Stimulated activated CD8-positive, alpha-beta memory T cell treated with anti-CD3 and anti-CD28 coated beads, Interleukin-15, amount 100 ng/mL, for 1 hour (primary cell): ENCODE measurements around the gene GSTA5.
"Not testable (repeated sequence)": the region's sequence is repeated elsewhere in the genome, so short reads cannot be mapped to it uniquely, and the experiment has no call there.

Source experiments
- DNase-seq: peaks from one replicate; pipeline ENCODE4 v3.0.0-alpha.2; 2020; ENCODE audit warnings: low read depth

Gene GSTA5

DNA sequence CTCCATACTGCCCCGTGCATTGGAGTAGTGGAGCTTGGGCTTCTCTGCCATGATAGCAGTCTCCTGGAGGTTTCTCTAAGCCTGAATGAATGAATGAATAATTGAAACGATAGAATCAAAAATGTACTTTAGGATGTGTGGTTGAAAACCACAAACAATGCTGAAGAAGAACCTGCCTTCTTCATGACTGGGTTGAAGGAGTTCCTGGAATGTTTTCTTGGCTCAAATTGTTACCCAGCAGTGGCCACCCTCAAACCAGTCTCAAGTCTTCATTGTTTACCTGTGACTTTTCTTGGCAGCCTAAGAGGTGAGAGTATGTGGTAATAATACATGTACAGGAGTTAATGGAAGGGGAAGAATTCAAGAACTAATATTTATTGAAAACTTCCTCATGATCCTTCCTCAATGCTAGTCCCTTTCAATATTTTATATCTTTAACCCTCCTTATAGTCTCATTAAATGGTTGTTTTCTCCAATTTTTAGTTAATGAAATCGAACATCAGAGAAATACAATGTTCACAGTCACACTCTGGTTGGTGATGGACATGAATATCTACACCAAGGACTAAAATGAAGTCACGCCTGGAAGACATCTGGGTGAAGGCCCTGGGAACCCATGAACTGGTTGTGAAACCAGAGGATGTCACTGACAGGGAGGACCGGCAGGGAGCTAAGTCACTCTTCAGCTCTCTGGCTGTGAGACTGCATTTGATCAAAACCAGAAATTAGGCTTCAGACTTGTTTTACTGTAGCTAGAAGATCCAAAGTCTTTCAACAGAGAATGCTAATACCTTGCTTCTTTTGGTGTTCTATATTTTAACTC lies at the start of gene GSTA5:
GSTA5 (minus strand) TSS at position 51 of the 823 bp plus-strand sequence.
- no peak for DNase-seq

- no peak for DNase-seq
Measured at GRCh38 chr6:52890018-52890417, 49.4 kb upstream of the GSTA5 start.

DNA sequence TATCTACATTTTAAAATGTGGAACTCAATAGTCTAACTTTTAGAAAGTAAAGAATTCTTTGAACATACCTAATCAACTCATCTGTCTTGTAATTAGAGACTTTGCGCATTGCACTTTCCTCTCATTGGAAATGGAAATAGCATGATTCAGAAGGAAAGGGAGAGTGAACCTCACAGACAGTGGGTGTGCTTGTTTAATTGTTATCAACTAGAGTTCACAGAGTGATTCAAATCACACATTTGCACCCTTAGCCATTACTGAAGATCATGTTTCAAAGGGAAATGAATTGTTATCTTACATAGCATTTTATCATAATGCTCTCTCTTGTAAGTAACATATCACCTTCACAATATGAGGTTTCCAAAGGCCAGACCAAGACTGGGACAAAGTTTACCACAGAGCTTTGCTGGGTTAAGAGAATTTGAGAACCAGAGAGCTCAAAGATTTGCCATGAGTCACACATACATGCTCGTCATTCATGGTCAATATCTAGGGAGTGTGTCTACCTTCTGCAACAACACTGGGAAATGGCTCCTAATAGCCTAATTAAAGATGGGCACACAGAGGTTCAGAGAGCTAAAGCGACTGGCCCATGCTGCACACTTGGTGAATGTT lies 47.4 kb upstream of the GSTA5 start:
- DNase-seq = no peak

DNA sequence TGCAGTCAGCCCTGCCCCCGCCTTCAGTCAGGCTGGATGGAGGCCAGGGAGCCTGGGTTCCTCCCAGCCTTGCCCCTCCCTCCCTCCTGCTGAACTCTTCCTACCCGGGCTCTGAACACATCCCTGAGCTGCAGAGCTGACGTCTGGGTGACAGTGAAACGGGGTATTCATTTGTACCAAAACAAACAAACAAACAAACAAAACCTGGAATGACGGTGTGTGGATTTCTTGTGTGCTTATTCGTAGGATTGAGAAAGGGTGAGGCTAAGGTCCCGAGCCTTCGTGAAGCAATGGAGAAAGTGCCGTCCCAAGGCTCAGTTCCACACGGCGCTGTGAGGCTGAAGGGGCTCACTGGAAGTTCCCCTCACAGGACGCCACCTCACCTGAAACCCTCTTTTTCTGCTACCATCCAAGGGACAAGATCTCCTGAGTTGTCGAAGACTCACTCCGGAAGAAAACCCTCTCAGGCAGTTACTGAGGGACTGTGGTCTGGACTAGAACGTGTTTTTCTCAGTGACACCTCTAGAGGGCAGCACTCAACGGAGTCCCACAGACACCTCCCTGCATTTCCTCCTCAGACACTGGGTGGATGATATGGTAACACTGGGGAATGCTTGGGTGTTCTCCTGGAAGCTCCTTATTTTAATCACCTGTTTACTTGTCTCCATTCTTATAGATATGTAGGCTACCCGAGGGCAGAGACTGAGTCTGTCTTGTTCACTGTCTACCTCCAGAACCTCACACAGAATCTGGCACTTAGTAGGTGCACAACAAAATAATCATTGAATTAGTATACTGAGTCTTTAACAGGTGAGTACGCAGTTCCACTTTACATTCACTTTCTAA lies 41.6 kb upstream of the GSTA5 start:
- DNase-seq = peak; percentile 48

GRCh38 chr6:52881662-52881995 lies 41.0 kb upstream of the GSTA5 start:
- no peak for DNase-seq

- no peak for DNase-seq
Measured at GRCh38 chr6:52877786-52878185, 37.2 kb upstream of the GSTA5 start.

- no peak for DNase-seq
Measured at GRCh38 chr6:52877168-52877567, 36.6 kb upstream of the GSTA5 start.

DNA sequence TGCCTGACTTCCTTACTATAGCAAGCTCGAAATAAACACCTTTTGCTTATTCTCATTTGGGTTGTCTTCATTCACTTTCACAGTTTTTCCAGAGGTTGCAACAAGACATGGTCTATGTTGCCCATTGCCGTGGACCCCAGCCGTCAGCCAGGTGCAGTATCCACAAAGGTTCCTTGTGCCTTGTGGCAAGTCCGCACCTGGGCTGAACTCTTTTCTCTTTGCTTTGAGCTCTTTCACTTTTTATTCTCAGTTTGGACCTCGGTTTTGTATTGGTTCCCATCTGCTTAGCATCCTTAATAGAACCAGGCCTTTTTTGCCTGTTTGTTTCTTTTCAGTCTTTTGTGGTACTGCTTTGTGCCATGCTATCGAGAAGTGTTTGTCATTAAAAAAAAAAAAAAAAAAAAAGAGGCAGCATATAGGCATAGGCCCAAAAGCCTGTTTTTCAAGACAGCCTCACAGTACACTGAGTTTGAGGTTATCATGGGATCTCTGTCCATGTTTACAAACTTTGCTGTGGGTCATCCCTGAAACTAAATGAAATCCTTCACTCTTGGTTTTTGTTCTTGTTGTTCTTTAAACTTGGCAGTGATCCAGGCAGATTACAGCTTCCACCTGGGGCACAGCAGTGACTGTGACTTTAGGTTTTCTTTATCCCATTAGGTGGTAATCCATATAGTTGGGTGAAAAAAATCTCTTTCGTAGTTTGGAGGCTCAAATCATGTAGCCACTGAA lies 35.6 kb upstream of the GSTA5 start:
- DNase-seq = no peak

DNA sequence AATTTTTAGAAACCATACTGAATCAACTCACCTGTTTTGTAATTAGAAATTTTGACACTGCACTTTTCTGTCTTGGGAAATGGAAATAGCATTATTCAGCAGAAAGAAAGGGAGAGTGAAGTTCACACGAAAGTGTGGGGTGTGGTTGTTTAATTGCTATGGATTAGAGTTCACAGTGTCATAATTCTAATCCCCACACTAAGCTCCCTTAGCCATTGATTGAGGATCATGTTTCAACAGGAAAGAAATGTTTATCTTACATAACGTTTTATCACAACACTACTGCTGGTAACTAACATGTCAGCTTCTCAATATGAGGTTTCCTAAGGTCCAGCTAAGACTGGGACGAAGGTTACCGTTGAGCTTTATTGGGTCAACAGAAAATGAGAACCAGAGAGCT lies 31.4 kb upstream of the GSTA5 start:
- DNase-seq = no peak

- no peak for DNase-seq
Measured at GRCh38 chr6:52871621-52872020, 31.0 kb upstream of the GSTA5 start.

- DNase-seq = not testable (repeated sequence)
Measured at GRCh38 chr6:52870335-52871091, 29.9 kb upstream of the GSTA5 start.

- not testable (repeated sequence) for DNase-seq
Measured at GRCh38 chr6:52868899-52869298, 28.3 kb upstream of the GSTA5 start.

GRCh38 chr6:52868240-52868639 lies 27.6 kb upstream of the GSTA5 start:
- DNase-seq = no peak

GRCh38 chr6:52861151-52861550 lies 20.5 kb upstream of the GSTA5 start:
- not testable (repeated sequence) for DNase-seq

DNA sequence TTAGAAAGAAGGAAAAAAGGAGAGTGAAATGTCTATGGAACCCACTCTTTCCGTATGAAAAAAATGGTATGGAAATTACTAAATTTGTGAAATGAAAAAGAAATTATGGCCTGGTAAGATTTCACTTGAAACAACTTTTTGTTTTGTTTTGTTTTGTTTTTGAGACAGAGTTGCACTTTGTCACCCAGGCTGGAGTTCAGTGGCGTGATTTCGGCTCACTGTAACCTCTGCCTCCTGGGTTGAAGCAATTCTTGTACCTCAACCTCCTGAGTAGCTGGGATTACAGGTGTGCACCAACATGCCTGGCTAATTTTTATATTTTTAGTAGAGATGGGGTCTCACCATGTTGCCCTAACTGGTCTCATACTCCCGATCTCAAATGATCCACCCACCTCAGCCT lies 17.8 kb upstream of the GSTA5 start:
- DNase-seq = no peak

- DNase-seq = not testable (repeated sequence)
Measured at GRCh38 chr6:52856137-52856536, 15.5 kb upstream of the GSTA5 start.

DNA sequence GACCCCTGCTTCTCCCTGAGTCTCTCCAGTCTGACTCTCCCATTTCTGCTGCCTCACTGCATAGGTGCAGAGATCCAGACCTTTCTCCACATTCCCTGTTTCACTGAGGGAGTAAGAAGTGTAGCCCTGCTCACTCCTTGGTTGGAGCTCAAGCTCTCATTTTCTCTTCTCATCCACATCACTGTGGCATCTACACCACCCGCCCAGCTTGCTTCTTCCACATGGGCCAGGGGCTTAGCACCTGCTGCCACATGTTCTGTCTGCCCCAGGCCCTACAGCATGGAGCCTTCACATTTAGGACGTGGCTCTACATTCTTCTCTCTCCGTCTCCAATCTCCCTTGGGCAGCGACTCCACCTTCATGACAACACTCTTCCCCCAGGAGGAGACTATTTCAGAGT lies 8.5 kb upstream of the GSTA5 start:
- no peak for DNase-seq

GRCh38 chr6:52846002-52846401 lies 5.4 kb upstream of the GSTA5 start:
- DNase-seq = no peak

DNA sequence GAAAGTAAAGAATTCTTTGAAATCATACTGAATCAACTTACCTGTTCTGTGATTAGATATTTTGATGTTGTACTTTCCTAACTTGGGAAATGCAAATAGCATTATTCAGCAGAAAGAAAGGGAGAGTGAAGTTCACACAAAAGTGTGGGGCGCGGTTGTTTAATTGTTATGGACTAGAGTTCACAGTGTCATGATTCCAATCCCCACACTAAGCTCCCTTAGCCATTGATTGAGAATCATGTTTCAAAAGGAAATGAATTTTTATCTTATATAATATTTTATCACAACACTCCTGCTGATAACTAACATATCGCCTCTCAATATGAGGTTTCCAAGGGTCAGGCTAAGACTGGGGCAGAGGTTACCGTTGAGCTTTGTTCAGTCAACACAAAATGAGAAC lies 3.0 kb upstream of the GSTA5 start:
- DNase-seq = no peak

DNA sequence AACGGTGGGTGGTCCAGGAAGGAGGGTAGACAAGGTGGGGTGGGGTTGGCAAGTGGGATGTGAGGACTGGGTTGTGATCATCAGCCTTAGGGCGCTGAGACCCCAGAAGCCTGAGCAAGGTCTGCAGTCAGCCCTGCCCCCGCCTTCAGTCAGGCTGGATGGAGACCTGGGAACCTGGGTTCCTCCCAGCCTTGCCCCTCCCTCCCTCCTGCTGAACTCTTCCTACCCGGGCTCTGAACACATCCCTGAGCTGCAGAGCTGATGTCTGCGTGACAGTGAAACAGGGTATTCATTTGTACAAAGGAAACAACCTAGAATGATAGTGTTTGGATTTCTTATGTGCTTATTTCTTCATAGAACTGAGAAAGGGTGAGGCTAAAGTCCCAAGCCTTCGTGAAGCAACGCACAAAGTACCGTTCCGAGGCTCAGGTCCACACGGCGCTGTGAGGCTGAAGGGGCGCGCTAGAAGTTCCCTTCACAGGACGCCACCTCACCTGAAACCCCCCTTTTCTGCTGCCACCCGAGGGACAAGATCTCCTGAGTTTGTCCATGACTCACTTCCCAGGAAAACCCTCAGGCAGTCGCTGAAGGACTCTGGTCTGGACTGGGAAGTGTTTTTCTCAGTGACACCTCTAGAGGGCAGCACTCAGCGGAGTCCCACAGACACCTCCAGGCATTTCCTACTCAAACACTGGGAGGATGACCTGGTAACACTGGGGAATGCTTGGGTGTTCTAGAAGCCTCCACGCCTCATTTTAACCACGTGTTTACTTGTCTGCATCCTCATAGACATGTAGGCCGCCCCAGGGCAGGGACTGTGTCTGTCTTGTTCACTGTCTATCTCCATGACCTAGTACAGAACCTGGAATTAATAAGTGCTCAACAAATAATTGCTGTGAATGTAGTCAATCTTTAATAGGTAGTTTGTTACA lies 1.2 kb downstream of the GSTA5 start:
- peak; percentile 13 for DNase-seq
